GM19452 (cell line): Measurements from ENCODE around the gene ACOT11.

Experiments used
- ATAC-seq: cut with Tn5 transposase; IDR thresholded peaks from one replicate; pipeline ENCODE4 v1.9.1; 2021; ENCODE audit not compliant: unreplicated experiment

Gene ACOT11

GRCh38 chr1:54640863-54641836 lies 93.1 kb downstream of the ACOT11 start, which contains the start of gene MROH7:
MROH7 (plus strand) TSS chr1:54641786; CDS start chr1:54652927, 11,141 bp downstream.
- no peak for ATAC-seq

GRCh38 chr1:54643736-54644135 lies 95.7 kb downstream of the ACOT11 start:
- no peak for ATAC-seq

GRCh38 chr1:54645806-54646676 lies 98.0 kb downstream of the ACOT11 start:
- no peak for ATAC-seq

DNA sequence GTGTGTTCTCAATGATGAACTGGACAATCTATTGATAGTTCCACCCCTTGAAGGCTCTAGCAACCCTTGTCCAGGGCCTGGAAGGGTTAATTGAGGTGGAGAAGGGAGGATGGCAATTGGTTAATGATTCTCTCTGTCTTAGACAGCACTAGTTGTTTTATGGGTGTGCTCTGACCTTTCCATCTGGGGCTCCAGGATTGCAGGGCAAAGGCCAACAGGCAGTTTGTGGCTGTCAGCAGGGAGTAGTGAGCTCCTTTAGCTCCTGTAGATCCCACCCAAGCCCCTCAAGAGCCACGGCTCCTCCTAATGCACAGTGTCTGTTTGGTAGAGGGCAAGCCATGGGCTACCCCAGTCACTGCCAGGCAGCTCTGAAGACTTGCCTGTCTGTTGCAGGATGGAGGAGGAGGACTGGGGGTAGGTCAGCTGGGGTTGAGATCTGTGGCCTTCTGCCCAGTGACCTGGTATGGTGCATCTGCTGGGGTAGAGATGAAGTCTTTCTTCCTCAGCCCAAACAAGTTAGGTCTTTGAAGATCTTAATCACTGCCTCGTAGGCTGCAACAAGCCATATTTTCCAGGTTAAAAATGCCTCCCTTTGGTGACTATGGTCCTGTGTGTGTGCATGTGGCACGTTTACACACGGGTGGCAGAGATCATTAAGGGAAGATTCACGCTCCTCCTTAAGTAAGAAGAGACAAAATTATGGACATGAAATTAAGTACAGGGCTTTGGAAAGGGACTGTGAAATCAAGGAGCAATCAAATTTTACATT lies 101.3 kb downstream of the ACOT11 start:
- no peak for ATAC-seq

DNA sequence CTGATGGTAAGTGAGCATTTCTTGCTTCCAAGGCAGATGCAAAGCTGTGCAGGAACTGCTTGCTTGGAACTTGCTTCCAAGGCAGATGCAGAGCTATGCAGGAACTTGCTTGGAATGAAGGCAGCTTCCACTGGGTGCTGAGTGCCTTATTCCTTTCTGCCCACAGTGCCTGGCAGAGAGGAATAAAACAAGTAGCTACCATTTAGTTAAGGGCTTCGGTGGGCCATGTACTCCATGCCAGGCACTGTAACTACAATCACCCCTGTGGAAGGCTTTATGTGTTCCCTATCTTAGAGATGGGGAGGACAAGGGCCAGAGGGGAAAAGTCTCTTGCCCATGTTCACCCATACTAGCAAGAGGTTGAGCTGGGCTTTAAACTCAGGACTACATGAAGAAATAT lies 101.9 kb downstream of the ACOT11 start:
- no peak for ATAC-seq

GRCh38 chr1:54650417-54650816 lies 102.4 kb downstream of the ACOT11 start:
- ATAC-seq: no peak

- no peak for ATAC-seq
These were observed 103.6 kb downstream of the ACOT11 start for GRCh38 chr1:54651608-54652007.

- no peak for ATAC-seq
These were observed 104.1 kb downstream of the ACOT11 start for GRCh38 chr1:54652168-54652567.

DNA sequence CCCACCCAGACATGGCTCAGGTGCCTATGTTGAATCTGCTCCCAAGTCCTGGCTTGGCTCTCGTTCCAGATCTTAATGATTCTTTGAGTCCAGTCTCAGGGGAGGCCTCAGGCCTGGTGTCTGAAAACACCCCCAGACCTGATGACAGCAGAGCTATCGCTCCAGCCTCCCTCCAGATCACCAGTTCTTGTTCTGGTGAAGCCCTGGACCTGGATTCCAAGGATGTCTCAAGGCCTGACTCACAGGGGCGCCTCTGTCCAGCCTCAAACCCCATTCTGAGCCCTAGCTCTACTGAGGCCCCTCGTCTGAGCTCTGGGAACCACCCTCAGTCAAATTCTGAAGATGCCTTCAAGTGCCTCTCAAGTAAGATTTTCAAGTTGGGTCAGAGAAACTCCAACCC lies 105.0 kb downstream of the ACOT11 start:
- no peak for ATAC-seq

DNA sequence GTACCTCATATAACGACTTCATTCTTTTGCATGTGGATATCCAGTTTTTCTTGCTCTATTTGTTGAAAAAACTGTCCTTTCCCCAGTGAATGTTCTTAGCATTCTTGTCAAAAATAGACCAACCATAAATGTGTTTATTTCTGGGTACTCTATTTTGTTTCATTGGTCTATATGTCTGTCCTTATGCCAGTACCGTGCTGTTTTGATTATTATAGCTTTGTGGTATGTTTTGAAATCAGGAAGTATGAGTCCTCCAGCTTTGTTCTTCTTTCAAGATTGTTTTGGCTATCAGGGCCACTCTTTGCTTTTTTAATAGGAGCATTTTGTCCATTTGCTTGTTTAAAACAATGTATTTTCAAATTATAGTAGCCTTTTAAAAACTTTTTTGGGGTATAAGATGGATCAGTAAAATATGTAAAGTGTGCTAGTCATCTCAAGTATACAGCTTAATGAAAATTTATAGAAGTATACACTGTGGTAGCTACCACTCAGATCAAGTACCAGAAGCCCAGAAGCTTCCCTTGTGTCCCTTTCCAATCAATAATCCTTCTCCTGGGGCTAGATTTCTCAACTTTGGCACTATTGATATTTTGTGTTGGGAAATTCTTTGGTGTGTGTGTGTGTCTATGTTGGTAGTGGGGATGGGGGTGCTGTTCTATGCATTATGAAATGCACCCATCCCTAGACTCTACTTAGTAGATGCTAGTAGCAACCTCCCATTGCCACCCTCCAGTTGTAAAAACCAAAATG lies 110.3 kb downstream of the ACOT11 start:
- ATAC-seq: no peak
